BJ (cell line): ENCODE measurements around the gene GOLGA3. TPM values are rescaled to one million over a fixed set of nuclear protein-coding genes. Genes with fewer than 3 reads are reported as not detected.

Source experiments
- CTCF ChIA-PET: fragments of 350-600 bp; formaldehyde crosslinking; extraction: SDS; loops from one replicate; lab custom pipeline; 2021; ENCODE audit warnings: antibody characterized with exemption, inconsistent platforms; lab: Yijun Ruan, JAX
- POLR2A ChIA-PET: fragments of 300-600 bp; sonication (Branson Sonifier 250); formaldehyde crosslinking; extraction: SDS; loops from one replicate; lab custom pipeline; 2021; ENCODE audit warnings: antibody characterized with exemption; lab: Charles Lee
- DNase-seq: peaks from one replicate; pipeline ENCODE4 v3.0.0-alpha.2; 2011; ENCODE audit warnings: low read depth
- H3K27me3 ChIP-seq: 2 replicates; pipeline ENCODE4 v1.6.0; 2011; ENCODE audit warnings: low read length; ENCODE audit not compliant: control insufficient read depth, insufficient read depth
- H3K36me3 ChIP-seq: 2 replicates; pipeline ENCODE4 v1.5.1; 2011; ENCODE audit warnings: low read length; ENCODE audit not compliant: control insufficient read depth, insufficient read depth
- H3K4me3 ChIP-seq: 2 replicates; pipeline ENCODE4 v1.5.1; 2011; ENCODE audit warnings: low read depth, mild to moderate bottlenecking, control low read depth, low read length
- polyA plus RNA-seq: library from polyadenylated mRNA; depleted of rRNA; stranded (reverse); fragments of >200 nt; gene quantifications from 2 replicates; pipeline ENCODE4 v1.2.3, GENCODE V29; 2011
- TF ChIP-seq, protein P1 (sequence below): IDR thresholded peaks from 2 replicates; pipeline ENCODE4 v1.5.1; 2011; ENCODE audit warnings: low read depth, mild to moderate bottlenecking, control low read depth, inconsistent platforms, low read length, moderate library complexity; ENCODE audit not compliant: insufficient read depth

GOLGA3 gene
- polyA plus RNA-seq, 1 experiment: 26.0 TPM

DNA sequence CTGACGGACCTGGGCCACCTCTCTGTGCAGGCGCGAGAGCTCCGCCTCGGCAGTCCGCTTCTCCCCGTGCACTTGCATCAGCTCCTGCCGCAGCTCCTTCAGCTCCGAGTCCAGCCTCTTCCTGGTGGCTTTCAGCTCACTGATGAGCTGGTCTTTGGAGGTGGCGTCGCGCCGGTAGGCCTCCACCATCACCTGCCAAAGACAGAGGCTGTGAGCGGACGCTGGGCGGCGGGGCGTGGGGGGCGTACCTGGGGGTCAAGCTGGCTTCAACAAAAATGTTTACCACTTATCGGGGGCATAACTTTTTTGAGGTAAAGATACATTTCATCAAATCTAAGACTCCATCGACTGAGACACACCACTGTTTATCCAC is 39.6 kb downstream of the GOLGA3 start:
- ChIA-PET CTCF (interaction anchor here (1.2 kb wide), 1 partner anchor 11 kb away, joined by 4 read pairs; no protein-coding TSS in a partner anchor), POLR2A (no interaction called here)
- Histone ChIP-seq H3K36me3 (peaks cover 47% of the 10 kb centered on the region), H3K4me3 (no peak overlapping the region), H3K27me3 (no peaks in the 10 kb centered on the region)
- TF ChIP-seq, protein P1, sequence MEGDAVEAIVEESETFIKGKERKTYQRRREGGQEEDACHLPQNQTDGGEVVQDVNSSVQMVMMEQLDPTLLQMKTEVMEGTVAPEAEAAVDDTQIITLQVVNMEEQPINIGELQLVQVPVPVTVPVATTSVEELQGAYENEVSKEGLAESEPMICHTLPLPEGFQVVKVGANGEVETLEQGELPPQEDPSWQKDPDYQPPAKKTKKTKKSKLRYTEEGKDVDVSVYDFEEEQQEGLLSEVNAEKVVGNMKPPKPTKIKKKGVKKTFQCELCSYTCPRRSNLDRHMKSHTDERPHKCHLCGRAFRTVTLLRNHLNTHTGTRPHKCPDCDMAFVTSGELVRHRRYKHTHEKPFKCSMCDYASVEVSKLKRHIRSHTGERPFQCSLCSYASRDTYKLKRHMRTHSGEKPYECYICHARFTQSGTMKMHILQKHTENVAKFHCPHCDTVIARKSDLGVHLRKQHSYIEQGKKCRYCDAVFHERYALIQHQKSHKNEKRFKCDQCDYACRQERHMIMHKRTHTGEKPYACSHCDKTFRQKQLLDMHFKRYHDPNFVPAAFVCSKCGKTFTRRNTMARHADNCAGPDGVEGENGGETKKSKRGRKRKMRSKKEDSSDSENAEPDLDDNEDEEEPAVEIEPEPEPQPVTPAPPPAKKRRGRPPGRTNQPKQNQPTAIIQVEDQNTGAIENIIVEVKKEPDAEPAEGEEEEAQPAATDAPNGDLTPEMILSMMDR: no peak
- DNase-seq: no peak

DNA sequence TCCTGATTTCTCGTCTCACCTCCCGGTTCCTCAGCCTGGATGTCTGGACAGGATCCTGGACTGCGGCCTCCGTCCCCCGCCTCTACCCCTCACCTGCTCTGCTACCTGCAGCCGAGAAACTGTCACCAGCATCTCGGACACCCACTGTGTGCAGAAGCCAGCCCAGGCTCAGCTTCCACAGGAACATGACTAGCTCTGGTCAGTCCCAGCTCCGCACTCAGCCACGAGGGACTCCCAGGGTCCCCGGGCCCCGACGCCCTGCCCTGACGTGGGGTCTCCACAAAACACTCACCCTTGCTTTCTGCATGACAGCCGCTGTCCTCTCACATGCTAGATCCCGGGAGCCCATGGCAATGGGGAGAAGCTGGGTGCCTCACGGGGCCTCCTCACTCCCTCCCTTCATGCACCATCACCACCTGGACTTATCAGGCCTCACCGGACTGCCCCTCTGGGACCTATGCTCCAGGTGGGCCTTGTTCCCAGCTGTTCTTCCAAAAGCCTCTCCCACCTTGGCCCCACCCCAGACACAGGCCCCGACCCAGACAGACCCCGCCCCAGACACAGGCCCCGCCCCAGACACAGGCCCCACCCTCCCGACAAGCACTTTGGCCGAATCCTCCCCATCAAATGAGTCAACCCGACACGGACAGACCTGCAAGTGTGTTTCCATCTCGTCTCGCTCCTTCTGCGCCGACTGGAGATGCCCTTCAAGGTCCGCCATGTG is 40.1 kb downstream of the GOLGA3 start:
- Histone ChIP-seq H3K4me3 (no peak overlapping the region), H3K27me3 (no peaks in the 10 kb centered on the region), H3K36me3 (peaks cover 47% of the 10 kb centered on the region)
- ChIA-PET CTCF (interaction anchor here (1.2 kb wide), 1 partner anchor 12 kb away, joined by 4 read pairs; no protein-coding TSS in a partner anchor), POLR2A (no interaction called here)
- TF ChIP-seq, protein P1: no peak
- no peak for DNase-seq

DNA sequence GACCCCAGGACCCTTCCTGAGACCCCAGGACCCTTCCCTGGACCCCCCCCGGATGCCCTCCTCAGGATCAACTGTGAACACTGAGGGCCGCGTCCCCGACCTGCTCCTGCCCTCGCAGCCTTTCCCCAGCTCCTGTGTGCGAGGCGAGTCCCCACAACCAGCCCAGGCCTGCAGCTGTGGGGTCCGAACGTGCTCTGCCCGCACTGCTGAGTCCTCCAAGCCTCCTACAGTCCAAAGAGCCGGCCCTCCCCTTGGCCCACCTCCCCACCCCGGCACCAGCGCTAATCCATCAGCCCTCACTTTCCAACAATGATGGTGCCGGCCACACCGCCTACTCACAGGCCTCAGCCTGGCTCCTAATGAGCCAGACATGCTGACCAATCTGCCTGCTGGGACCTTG is 40.8 kb downstream of the GOLGA3 start:
- ChIA-PET CTCF (no interaction called here), POLR2A (no interaction called here)
- Histone ChIP-seq H3K4me3 (no peak overlapping the region), H3K27me3 (no peaks in the 10 kb centered on the region), H3K36me3 (peaks cover 52% of the 10 kb centered on the region)
- no peak for DNase-seq
- TF ChIP-seq, protein P1: no peak

DNA sequence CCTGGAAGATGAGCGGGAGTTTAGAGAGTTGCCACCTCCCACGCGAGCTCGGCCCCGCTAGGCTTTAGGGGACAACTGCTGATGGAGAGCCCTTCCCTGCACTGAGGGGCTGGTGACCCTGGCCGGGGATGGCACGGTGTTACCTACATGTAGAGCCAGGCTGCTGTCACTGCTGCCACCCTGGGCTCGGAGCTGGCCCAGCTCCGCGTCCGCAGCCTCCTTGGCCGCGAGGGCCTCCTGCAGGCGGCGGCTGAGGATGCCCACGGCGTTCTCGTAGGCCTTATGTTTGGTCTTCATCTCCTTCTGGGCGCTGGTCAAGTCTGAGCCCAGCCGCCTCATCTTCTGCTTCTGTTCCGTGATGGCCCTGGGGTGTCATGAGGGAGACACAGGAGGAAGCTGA is 42.5 kb downstream of the GOLGA3 start:
- Histone ChIP-seq H3K36me3 (peaks cover 57% of the 10 kb centered on the region), H3K27me3 (no peaks in the 10 kb centered on the region), H3K4me3 (no peak overlapping the region)
- no peak for DNase-seq
- POLR2A ChIA-PET: no interaction called here
- CTCF ChIA-PET: no interaction called here
- TF ChIP-seq, protein P1: no peak

DNA sequence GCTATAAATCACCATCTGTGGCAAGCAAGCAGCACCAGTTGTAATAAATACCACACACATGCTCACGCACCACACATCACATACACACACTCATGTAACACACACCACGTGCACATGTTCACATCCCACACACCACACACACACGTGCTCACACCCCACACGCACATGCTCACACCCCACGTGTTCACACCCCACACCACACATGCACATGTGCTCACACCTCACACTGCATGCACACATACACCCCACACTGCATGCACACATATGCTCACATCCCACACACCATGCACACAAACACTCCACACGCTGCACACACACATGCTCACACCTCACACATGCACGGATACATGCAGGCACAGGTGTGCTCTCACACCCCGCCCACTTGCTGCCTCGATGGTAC is 44.1 kb downstream of the GOLGA3 start:
- Histone ChIP-seq H3K36me3 (peaks cover 62% of the 10 kb centered on the region), H3K4me3 (no peak overlapping the region)
- TF ChIP-seq, protein P1: no peak

More for the DNA sequence above, 44.1 kb downstream of the GOLGA3 start:
- no peak for DNase-seq
- no peaks in the 10 kb centered on the region for H3K27me3 ChIP-seq
- ChIA-PET CTCF (no interaction called here), POLR2A (no interaction called here)
